ENCODE measurements around the gene TRIM7.

Gene TRIM7

GRCh38 chr5:181223058-181223728 lies 18.2 kb upstream of the TRIM7 start, which contains the start of gene TRIM41:
Gene TRIM41 (plus strand): TSS chr5:181223281. CDS start chr5:181224000, 719 bp downstream.
- peak within 1 kb of the TSS; percentile 86 for H3K4me3 ChIP-seq (ENCODE audit: low read length)
- DNase-seq (ENCODE audit: low read depth), result peak; percentile 91
- peak; percentile 4 for TF ChIP-seq CTCF (conservative IDR thresholded peaks at IDR 0.05; ENCODE audit: low read depth, low read length)

- no peak for TF ChIP-seq CTCF (conservative IDR thresholded peaks at IDR 0.05; ENCODE audit: low read depth, low read length)
- peak overlapping the region; percentile 86 for H3K4me3 ChIP-seq (ENCODE audit: low read length)
- no peak for DNase-seq (ENCODE audit: low read depth)
Observed at GRCh38 chr5:181222630-181223057, 17.6 kb upstream of the TRIM7 start.

- peak overlapping the region; percentile 86 for H3K4me3 ChIP-seq (ENCODE audit: low read length)
- no peak for TF ChIP-seq CTCF (conservative IDR thresholded peaks at IDR 0.05; ENCODE audit: low read depth, low read length)
- DNase-seq (ENCODE audit: low read depth), result no peak
Observed at GRCh38 chr5:181221792-181222629, 17.0 kb upstream of the TRIM7 start.

GRCh38 chr5:181221105-181221791 lies 16.3 kb upstream of the TRIM7 start:
- no peak for TF ChIP-seq CTCF (conservative IDR thresholded peaks at IDR 0.05; ENCODE audit: low read depth, low read length)
- DNase-seq (ENCODE audit: low read depth), result no peak
- H3K4me3 ChIP-seq (ENCODE audit: low read length), result peak overlapping the region; percentile 9

GRCh38 chr5:181220178-181220515 lies 15.2 kb upstream of the TRIM7 start:
- TF ChIP-seq CTCF (conservative IDR thresholded peaks at IDR 0.05; ENCODE audit: low read depth, low read length), result no peak
- DNase-seq (ENCODE audit: low read depth), result no peak
- no peak overlapping the region for H3K4me3 ChIP-seq (ENCODE audit: low read length)

GRCh38 chr5:181219262-181220177 lies 14.5 kb upstream of the TRIM7 start:
- H3K4me3 ChIP-seq (ENCODE audit: low read length), result no peak overlapping the region
- no peak for DNase-seq (ENCODE audit: low read depth)
- TF ChIP-seq CTCF (conservative IDR thresholded peaks at IDR 0.05; ENCODE audit: low read depth, low read length), result no peak
